ENCODE measurements around the gene KLHDC1.
"Not testable (repeated sequence)": the region's sequence is repeated elsewhere in the genome, so short reads cannot be mapped to it uniquely, and the experiment has no call there.

The KLHDC1 gene

DNA sequence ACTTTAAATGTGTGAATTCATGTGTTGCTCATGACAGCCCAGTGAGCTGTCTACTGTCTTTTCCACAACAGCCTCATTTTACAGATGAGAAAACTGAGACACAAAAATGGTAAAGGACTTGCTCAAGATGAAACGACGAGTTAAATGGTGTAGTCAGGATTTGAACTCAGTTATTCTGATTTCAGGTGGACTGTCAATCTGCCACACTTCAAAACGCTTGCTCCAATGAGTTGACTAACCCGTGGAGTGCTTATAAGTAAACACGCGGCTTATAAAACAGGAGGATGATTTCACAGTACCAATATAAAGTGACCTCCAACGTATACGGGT, 4.3 kb upstream of the KLHDC1 start:
- Histone ChIP-seq H2AFZ (ENCODE audit: low read depth, low read length, severe bottlenecking) (peak overlapping the region; percentile 93), H3K79me2 (ENCODE audit: insufficient read depth, low read length) (peaks cover 35% of the 10 kb centered on the region), H3K9ac (ENCODE audit: low read length) (peak overlapping the region; percentile 67), H3K27me3 (ENCODE audit: low read length) (no peaks in the 10 kb centered on the region), H4K20me1 (ENCODE audit: low read depth, low read length) (no peaks in the 10 kb centered on the region), H3K36me3 (ENCODE audit: low read length) (no peaks in the 10 kb centered on the region), H3K9me2 (replicated peaks; ENCODE audit: insufficient read depth, low read length) (no peaks in the 10 kb centered on the region), H3K4me2 (ENCODE audit: low read depth, low read length, poor library complexity, severe bottlenecking) (peak overlapping the region; percentile 75), H3F3A (ENCODE audit: insufficient read depth) (peaks cover 32% of the 10 kb centered on the region), H3K4me3 (ENCODE audit: insufficient read depth, low read length, poor library complexity, severe bottlenecking) (no peak overlapping the region), H3K27ac (ENCODE audit: low read depth, low read length) (no peak overlapping the region), H3K9me3 (ENCODE audit: insufficient read depth, low read length) (no peaks in the 10 kb centered on the region)
- TF ChIP-seq, protein P1, sequence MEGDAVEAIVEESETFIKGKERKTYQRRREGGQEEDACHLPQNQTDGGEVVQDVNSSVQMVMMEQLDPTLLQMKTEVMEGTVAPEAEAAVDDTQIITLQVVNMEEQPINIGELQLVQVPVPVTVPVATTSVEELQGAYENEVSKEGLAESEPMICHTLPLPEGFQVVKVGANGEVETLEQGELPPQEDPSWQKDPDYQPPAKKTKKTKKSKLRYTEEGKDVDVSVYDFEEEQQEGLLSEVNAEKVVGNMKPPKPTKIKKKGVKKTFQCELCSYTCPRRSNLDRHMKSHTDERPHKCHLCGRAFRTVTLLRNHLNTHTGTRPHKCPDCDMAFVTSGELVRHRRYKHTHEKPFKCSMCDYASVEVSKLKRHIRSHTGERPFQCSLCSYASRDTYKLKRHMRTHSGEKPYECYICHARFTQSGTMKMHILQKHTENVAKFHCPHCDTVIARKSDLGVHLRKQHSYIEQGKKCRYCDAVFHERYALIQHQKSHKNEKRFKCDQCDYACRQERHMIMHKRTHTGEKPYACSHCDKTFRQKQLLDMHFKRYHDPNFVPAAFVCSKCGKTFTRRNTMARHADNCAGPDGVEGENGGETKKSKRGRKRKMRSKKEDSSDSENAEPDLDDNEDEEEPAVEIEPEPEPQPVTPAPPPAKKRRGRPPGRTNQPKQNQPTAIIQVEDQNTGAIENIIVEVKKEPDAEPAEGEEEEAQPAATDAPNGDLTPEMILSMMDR (IDR thresholded peaks at IDR 0.05; ENCODE audit: insufficient read depth, low read length, poor library complexity, severe bottlenecking), result no peak
- no peak for TF ChIP-seq EZH2phosphoT487 (conservative IDR thresholded peaks at IDR 0.05; ENCODE audit: low read length)

DNA sequence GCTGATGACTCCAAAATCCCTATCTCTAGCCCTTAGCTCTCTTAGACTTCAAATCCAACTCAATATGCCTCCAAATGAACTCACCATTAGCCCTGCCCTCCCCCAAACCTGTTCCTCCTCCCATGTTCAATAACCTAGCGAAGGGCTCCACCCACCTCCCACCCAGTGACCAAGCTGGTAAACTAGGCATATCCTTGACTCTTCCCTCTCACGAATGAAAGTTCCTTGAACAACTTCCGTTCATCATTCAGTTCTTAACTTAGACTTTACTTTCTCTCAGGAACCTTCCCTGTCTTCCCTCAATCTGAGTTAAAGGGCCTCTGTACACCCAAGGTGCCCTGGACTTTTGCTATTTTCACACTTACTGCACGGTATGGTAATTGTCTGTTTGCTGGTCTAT, 1.9 kb upstream of the KLHDC1 start:
- H3K27me3 ChIP-seq (ENCODE audit: low read length), result no peaks in the 10 kb centered on the region
- no peak overlapping the region for H2AFZ ChIP-seq (ENCODE audit: low read depth, low read length, severe bottlenecking)
- TF ChIP-seq, protein P1 (IDR thresholded peaks at IDR 0.05; ENCODE audit: insufficient read depth, low read length, poor library complexity, severe bottlenecking), result no peak
- TF ChIP-seq EZH2phosphoT487 (conservative IDR thresholded peaks at IDR 0.05; ENCODE audit: low read length), result no peak
- H3K27ac ChIP-seq (ENCODE audit: low read depth, low read length), result no peak overlapping the region
- peaks cover 18% of the 10 kb centered on the region for H3K79me2 ChIP-seq (ENCODE audit: insufficient read depth, low read length)
- H3K9ac ChIP-seq (ENCODE audit: low read length), result no peak overlapping the region
- H3K9me2 ChIP-seq (replicated peaks; ENCODE audit: insufficient read depth, low read length), result no peaks in the 10 kb centered on the region
- no peaks in the 10 kb centered on the region for H4K20me1 ChIP-seq (ENCODE audit: low read depth, low read length)
- peaks cover 32% of the 10 kb centered on the region for H3F3A ChIP-seq (ENCODE audit: insufficient read depth)
- H3K4me2 ChIP-seq (ENCODE audit: low read depth, low read length, poor library complexity, severe bottlenecking), result no peak overlapping the region
- H3K36me3 ChIP-seq (ENCODE audit: low read length), result no peaks in the 10 kb centered on the region
- H3K9me3 ChIP-seq (ENCODE audit: insufficient read depth, low read length), result no peaks in the 10 kb centered on the region
- H3K4me3 ChIP-seq (ENCODE audit: insufficient read depth, low read length, poor library complexity, severe bottlenecking), result no peak overlapping the region

DNA sequence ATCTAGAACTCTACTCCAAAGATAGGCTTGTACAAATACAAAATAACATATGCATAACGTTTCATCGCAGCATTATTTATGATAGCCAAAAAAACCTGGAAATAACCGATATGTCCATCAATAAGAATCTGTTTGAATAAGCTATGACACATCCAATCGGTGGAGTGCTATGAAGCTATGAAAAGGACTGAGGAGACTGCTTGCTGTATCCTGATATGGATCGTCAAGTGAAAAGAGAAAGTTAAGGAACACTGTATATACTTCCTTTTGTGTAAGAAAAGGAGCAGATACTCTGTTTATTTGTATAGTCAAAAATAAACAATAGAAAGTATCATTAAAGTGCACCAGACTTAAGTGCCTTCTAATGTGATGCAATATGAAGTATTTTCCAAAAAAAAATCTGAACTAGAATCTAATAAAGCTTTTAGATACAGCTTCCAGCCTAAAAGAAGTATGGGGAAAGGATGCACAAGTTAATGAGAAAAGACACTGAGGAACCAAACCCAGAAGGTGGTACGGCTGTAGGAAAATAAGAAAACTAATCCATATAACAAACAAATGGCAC, 645 bp upstream of the KLHDC1 start:
- H3K4me3 ChIP-seq (ENCODE audit: insufficient read depth, low read length, poor library complexity, severe bottlenecking), result no peak overlapping the region
- TF ChIP-seq EZH2phosphoT487 (conservative IDR thresholded peaks at IDR 0.05; ENCODE audit: low read length), result no peak
- H3K9me2 ChIP-seq (replicated peaks; ENCODE audit: insufficient read depth, low read length), result no peaks in the 10 kb centered on the region
- H3K27me3 ChIP-seq (ENCODE audit: low read length), result no peaks in the 10 kb centered on the region
- peaks cover 28% of the 10 kb centered on the region for H3F3A ChIP-seq (ENCODE audit: insufficient read depth)
- H3K4me2 ChIP-seq (ENCODE audit: low read depth, low read length, poor library complexity, severe bottlenecking), result peak overlapping the region; percentile 72
- no peak overlapping the region for H3K27ac ChIP-seq (ENCODE audit: low read depth, low read length)
- no peaks in the 10 kb centered on the region for H4K20me1 ChIP-seq (ENCODE audit: low read depth, low read length)
- peak overlapping the region; percentile 93 for H2AFZ ChIP-seq (ENCODE audit: low read depth, low read length, severe bottlenecking)
- no peaks in the 10 kb centered on the region for H3K9me3 ChIP-seq (ENCODE audit: insufficient read depth, low read length)
- H3K9ac ChIP-seq (ENCODE audit: low read length), result 0 out of 2 replicates have a peak overlapping the region, but pooled peaks have one; percentile 65
- peaks cover 6% of the 10 kb centered on the region for H3K79me2 ChIP-seq (ENCODE audit: insufficient read depth, low read length)
- no peaks in the 10 kb centered on the region for H3K36me3 ChIP-seq (ENCODE audit: low read length)

DNA sequence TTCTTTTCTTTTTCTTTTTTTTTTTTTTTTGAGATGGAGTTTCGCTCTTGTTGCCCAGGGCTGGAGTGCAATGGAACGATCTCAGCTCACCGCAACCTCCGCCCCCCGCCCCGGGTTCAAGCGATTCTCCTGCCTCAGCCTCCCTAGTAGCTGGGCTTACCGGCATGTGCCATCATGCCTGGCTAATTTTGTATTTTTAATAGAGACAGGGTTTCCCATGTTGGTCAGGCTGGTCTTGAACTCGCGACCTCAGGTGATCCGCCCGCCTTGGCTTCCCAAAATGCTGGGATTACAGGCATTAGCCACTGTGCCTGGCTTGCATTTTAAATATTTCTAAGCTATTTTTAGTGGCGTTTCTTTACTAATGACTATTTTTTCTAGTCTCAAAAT, 810 bp downstream of the KLHDC1 start:
- peak overlapping the region; percentile 62 for H3K4me3 ChIP-seq (ENCODE audit: insufficient read depth, low read length, poor library complexity, severe bottlenecking)
- peak overlapping the region; percentile 65 for H3K9ac ChIP-seq (ENCODE audit: low read length)
- H3F3A ChIP-seq (ENCODE audit: insufficient read depth), result peaks cover 24% of the 10 kb centered on the region
- H3K9me3 ChIP-seq (ENCODE audit: insufficient read depth, low read length); H3K27me3 ChIP-seq (ENCODE audit: low read length); H4K20me1 ChIP-seq (ENCODE audit: low read depth, low read length); H2AFZ ChIP-seq (ENCODE audit: low read depth, low read length, severe bottlenecking); H3K27ac ChIP-seq (ENCODE audit: low read depth, low read length); H3K79me2 ChIP-seq (ENCODE audit: insufficient read depth, low read length); H3K36me3 ChIP-seq (ENCODE audit: low read length); H3K9me2 ChIP-seq (replicated peaks; ENCODE audit: insufficient read depth, low read length): not testable (repeated sequence)
- H3K4me2 ChIP-seq (ENCODE audit: low read depth, low read length, poor library complexity, severe bottlenecking), result peak overlapping the region; percentile 72
